ENCODE measurements around the gene MMP14.

GRCh38 chr14:22878271-22879246 is 42.2 kb downstream of the MMP14 start:
- TF ChIP-seq REST (IDR thresholded peaks at IDR 0.05; ENCODE audit: low read depth): no peak
- TF ChIP-seq ZNF274 (IDR thresholded peaks at IDR 0.05; ENCODE audit: low read depth, low read length): no peak
- no peak for TF ChIP-seq POLR2A (IDR thresholded peaks at IDR 0.05; ENCODE audit: borderline replicate concordance, extremely low read depth, insufficient read depth, insufficient read length)
- no peak for TF ChIP-seq CTCF (IDR thresholded peaks at IDR 0.05 in 2 of 3, conservative IDR thresholded peaks at IDR 0.05 in 1 of 3; ENCODE audit: borderline replicate concordance in 1 of 3, insufficient read depth in 1 of 3, low read depth in 2 of 3, low read length in 2 of 3)
- no peak for TF ChIP-seq POLR2AphosphoS5 (IDR thresholded peaks at IDR 0.05; ENCODE audit: low read depth, low read length)
- no peak for TF ChIP-seq RAD21 (IDR thresholded peaks at IDR 0.05; ENCODE audit: low read depth)
- TF ChIP-seq JUND (IDR thresholded peaks at IDR 0.05): no peak
- TF ChIP-seq ZFX (IDR thresholded peaks at IDR 0.05): no peak
